Central memory CD8-positive, alpha-beta T cell (primary cell): ENCODE data around the gene RAD51B.

Experiments used
- ATAC-seq: fragments of 150-1000 bp; cut with Tn5 transposase; replicated peaks from 2 replicates; pipeline ENCODE4 v1.10.0; 2022; ENCODE audit warnings: mild to moderate bottlenecking, moderate FRiP score, moderate number of reproducible peaks; ENCODE audit not compliant: poor library complexity, severe bottlenecking; ENCODE audit errors: extremely low read depth
- DNase-seq, 2 donors: peaks; one replicate each; pipeline ENCODE4 v3.0.0; 2021; ENCODE audit warnings: low spot score in 2 of 2
- H3K27ac Mint-ChIP-seq: one replicate; pipeline ENCODE4 v1.8.0; 2022; ENCODE audit warnings: low read depth, mild to moderate bottlenecking, moderate library complexity, mixed read lengths
- H3K27me3 Mint-ChIP-seq: one replicate; pipeline ENCODE4 v1.8.0; 2022; ENCODE audit warnings: mixed read lengths
- H3K36me3 Mint-ChIP-seq: one replicate; pipeline ENCODE4 v1.8.0; 2022; ENCODE audit warnings: mild to moderate bottlenecking, moderate library complexity, mixed read lengths; ENCODE audit not compliant: insufficient read depth
- H3K4me1 Mint-ChIP-seq: one replicate; pipeline ENCODE4 v1.8.0; 2022; ENCODE audit warnings: mixed read lengths
- H3K4me3 Mint-ChIP-seq: one replicate; pipeline ENCODE4 v1.8.0; 2022; ENCODE audit warnings: mild to moderate bottlenecking, moderate library complexity, mixed read lengths
- H3K9me3 Mint-ChIP-seq: one replicate; pipeline ENCODE4 v1.8.0; 2022; ENCODE audit warnings: mixed read lengths

RAD51B gene

GRCh38 chr14:68551045-68551683 lies 731.6 kb downstream of the RAD51B start:
- Mint-ChIP-seq H3K4me3 (no peak overlapping the region), H3K27ac (no peak overlapping the region), H3K4me1 (no peaks in the 10 kb centered on the region), H3K36me3 (no peaks in the 10 kb centered on the region), H3K9me3 (no peaks in the 10 kb centered on the region), H3K27me3 (no peaks in the 10 kb centered on the region)
- DNase-seq: no peak
- ATAC-seq: no peak

- Mint-ChIP-seq H3K27ac (no peak overlapping the region), H3K4me3 (no peak overlapping the region), H3K27me3 (no peaks in the 10 kb centered on the region)
These were observed 732.5 kb downstream of the RAD51B start for GRCh38 chr14:68552075-68552474.

GRCh38 chr14:68552602-68553001 lies 733.0 kb downstream of the RAD51B start:
- no peak overlapping the region for H3K4me3 Mint-ChIP-seq
- H3K4me1 Mint-ChIP-seq: no peaks in the 10 kb centered on the region
- no peaks in the 10 kb centered on the region for H3K9me3 Mint-ChIP-seq
- H3K36me3 Mint-ChIP-seq: no peaks in the 10 kb centered on the region
- H3K27me3 Mint-ChIP-seq: no peaks in the 10 kb centered on the region
- ATAC-seq (no peak), DNase-seq (no peak)
- no peak overlapping the region for H3K27ac Mint-ChIP-seq

More at GRCh38 chr14:68552075-68552474, 732.5 kb downstream of the RAD51B start:
- Mint-ChIP-seq H3K9me3 (no peaks in the 10 kb centered on the region), H3K4me1 (no peaks in the 10 kb centered on the region), H3K36me3 (no peaks in the 10 kb centered on the region)
- ATAC-seq (no peak), DNase-seq (no peak)

- Mint-ChIP-seq H3K27ac (no peak overlapping the region), H3K27me3 (no peaks in the 10 kb centered on the region), H3K36me3 (no peaks in the 10 kb centered on the region), H3K4me1 (no peaks in the 10 kb centered on the region), H3K4me3 (no peak overlapping the region), H3K9me3 (no peaks in the 10 kb centered on the region)
- ATAC-seq (no peak), DNase-seq (no peak)
These were observed 733.7 kb downstream of the RAD51B start for GRCh38 chr14:68553311-68553710.

- Mint-ChIP-seq H3K4me3 (no peak overlapping the region), H3K4me1 (no peaks in the 10 kb centered on the region), H3K27ac (no peak overlapping the region), H3K36me3 (no peaks in the 10 kb centered on the region), H3K27me3 (no peaks in the 10 kb centered on the region), H3K9me3 (no peaks in the 10 kb centered on the region)
- DNase-seq (no peak), ATAC-seq (no peak)
These were observed 734.7 kb downstream of the RAD51B start for GRCh38 chr14:68554231-68554630.

- Mint-ChIP-seq H3K4me3 (no peak overlapping the region), H3K36me3 (no peaks in the 10 kb centered on the region), H3K4me1 (no peaks in the 10 kb centered on the region), H3K27me3 (no peaks in the 10 kb centered on the region), H3K9me3 (no peaks in the 10 kb centered on the region), H3K27ac (no peak overlapping the region)
- ATAC-seq (no peak), DNase-seq (no peak)
These were observed 736.7 kb downstream of the RAD51B start for GRCh38 chr14:68556253-68556652.

GRCh38 chr14:68557648-68558047 lies 738.1 kb downstream of the RAD51B start:
- H3K27ac Mint-ChIP-seq: no peak overlapping the region
- ATAC-seq (no peak), DNase-seq (no peak)
- no peak overlapping the region for H3K4me3 Mint-ChIP-seq
- no peaks in the 10 kb centered on the region for H3K9me3 Mint-ChIP-seq
- H3K36me3 Mint-ChIP-seq: no peaks in the 10 kb centered on the region
- H3K4me1 Mint-ChIP-seq: no peaks in the 10 kb centered on the region
- no peaks in the 10 kb centered on the region for H3K27me3 Mint-ChIP-seq

GRCh38 chr14:68558096-68558495 lies 738.5 kb downstream of the RAD51B start:
- ATAC-seq: no peak

GRCh38 chr14:68559949-68560348 lies 740.4 kb downstream of the RAD51B start:
- no peaks in the 10 kb centered on the region for H3K36me3 Mint-ChIP-seq
- peaks cover 3% of the 10 kb centered on the region for H3K4me1 Mint-ChIP-seq
- H3K27ac Mint-ChIP-seq: no peak overlapping the region
- no peak overlapping the region for H3K4me3 Mint-ChIP-seq
- no peaks in the 10 kb centered on the region for H3K27me3 Mint-ChIP-seq
- ATAC-seq (no peak), DNase-seq (no peak)
- no peaks in the 10 kb centered on the region for H3K9me3 Mint-ChIP-seq

More at GRCh38 chr14:68558096-68558495, 738.5 kb downstream of the RAD51B start:
- Mint-ChIP-seq H3K9me3 (no peaks in the 10 kb centered on the region), H3K27me3 (no peaks in the 10 kb centered on the region), H3K36me3 (no peaks in the 10 kb centered on the region), H3K4me3 (no peak overlapping the region), H3K4me1 (no peaks in the 10 kb centered on the region), H3K27ac (no peak overlapping the region)
- DNase-seq: no peak

- no peaks in the 10 kb centered on the region for H3K36me3 Mint-ChIP-seq
- H3K4me1 Mint-ChIP-seq: peaks cover 7% of the 10 kb centered on the region
- no peaks in the 10 kb centered on the region for H3K27me3 Mint-ChIP-seq
- H3K27ac Mint-ChIP-seq: no peak overlapping the region
- H3K9me3 Mint-ChIP-seq: no peaks in the 10 kb centered on the region
- ATAC-seq: no peak
- DNase-seq: no peak
- no peak overlapping the region for H3K4me3 Mint-ChIP-seq
These were observed 742.0 kb downstream of the RAD51B start for GRCh38 chr14:68561531-68562007.

GRCh38 chr14:68562911-68563250 lies 743.3 kb downstream of the RAD51B start:
- Mint-ChIP-seq H3K9me3 (no peaks in the 10 kb centered on the region), H3K4me1 (peaks cover 7% of the 10 kb centered on the region), H3K27ac (no peak overlapping the region), H3K36me3 (no peaks in the 10 kb centered on the region), H3K4me3 (no peak overlapping the region), H3K27me3 (no peaks in the 10 kb centered on the region)
- no peak for ATAC-seq
- no peak for DNase-seq

GRCh38 chr14:68563251-68564131 lies 743.9 kb downstream of the RAD51B start:
- no peaks in the 10 kb centered on the region for H3K36me3 Mint-ChIP-seq
- H3K4me1 Mint-ChIP-seq: peaks cover 7% of the 10 kb centered on the region
- no peak for DNase-seq
- no peak for ATAC-seq
- no peaks in the 10 kb centered on the region for H3K9me3 Mint-ChIP-seq
- H3K27ac Mint-ChIP-seq: no peak overlapping the region
- no peaks in the 10 kb centered on the region for H3K27me3 Mint-ChIP-seq
- H3K4me3 Mint-ChIP-seq: no peak overlapping the region
